Measurements from ENCODE around the gene LCNL1.

GRCh38 chr9:136934277-136934676 lies 48.5 kb upstream of the LCNL1 start:
- TF ChIP-seq, protein P1, sequence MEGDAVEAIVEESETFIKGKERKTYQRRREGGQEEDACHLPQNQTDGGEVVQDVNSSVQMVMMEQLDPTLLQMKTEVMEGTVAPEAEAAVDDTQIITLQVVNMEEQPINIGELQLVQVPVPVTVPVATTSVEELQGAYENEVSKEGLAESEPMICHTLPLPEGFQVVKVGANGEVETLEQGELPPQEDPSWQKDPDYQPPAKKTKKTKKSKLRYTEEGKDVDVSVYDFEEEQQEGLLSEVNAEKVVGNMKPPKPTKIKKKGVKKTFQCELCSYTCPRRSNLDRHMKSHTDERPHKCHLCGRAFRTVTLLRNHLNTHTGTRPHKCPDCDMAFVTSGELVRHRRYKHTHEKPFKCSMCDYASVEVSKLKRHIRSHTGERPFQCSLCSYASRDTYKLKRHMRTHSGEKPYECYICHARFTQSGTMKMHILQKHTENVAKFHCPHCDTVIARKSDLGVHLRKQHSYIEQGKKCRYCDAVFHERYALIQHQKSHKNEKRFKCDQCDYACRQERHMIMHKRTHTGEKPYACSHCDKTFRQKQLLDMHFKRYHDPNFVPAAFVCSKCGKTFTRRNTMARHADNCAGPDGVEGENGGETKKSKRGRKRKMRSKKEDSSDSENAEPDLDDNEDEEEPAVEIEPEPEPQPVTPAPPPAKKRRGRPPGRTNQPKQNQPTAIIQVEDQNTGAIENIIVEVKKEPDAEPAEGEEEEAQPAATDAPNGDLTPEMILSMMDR (IDR thresholded peaks at IDR 0.05), result no peak
- no peak for TF ChIP-seq POLR2A (IDR thresholded peaks at IDR 0.05)

Data from lower leg skin (tissue), 3 donors.